ENCODE results near the gene TRIM62. TPM values are rescaled to one million over a fixed set of nuclear protein-coding genes. Genes with fewer than 3 reads are reported as not detected.
"Not testable (repeated sequence)": the region's sequence is repeated elsewhere in the genome, so short reads cannot be mapped to it uniquely, and the experiment has no call there.

Gene TRIM62
- total and polyA plus RNA-seq, 4 donors, result 0.60 to 1.3 (median 1.1) TPM

GRCh38 chr1:33126411-33127000 is 55.3 kb downstream of the TRIM62 start:
- peak; percentile 16 for DNase-seq (ENCODE audit: low spot score)
- no peaks in the 10 kb centered on the region for H3K9me3 ChIP-seq (ENCODE audit: control insufficient read depth in 4 of 4, low read length in 3 of 4)
- WGBS, result 28% methylated on average over 9 of the region's 9 CpGs
- peak overlapping the region; percentile 95 to 99 for H3K9ac ChIP-seq (ENCODE audit: low read depth in 1 of 2, low read length in 2 of 2)
- peaks cover 4 to 32% (median 14%) of the 10 kb centered on the region in 4 donors for H3K4me1 ChIP-seq (ENCODE audit: control insufficient read depth in 4 of 4, insufficient read depth in 4 of 4, low read length in 3 of 4)
- TF ChIP-seq EGR1 (IDR thresholded peaks at IDR 0.05; ENCODE audit: low read depth in 2 of 2), result no peak
- TF ChIP-seq GABPA (IDR thresholded peaks at IDR 0.05 in 1 of 2, conservative IDR thresholded peaks at IDR 0.05 in 1 of 2), result no peak
- no peak for TF ChIP-seq HNF4G (IDR thresholded peaks at IDR 0.05)
- no peak for TF ChIP-seq MAX (IDR thresholded peaks at IDR 0.05)
- no peak for TF ChIP-seq CTCF (IDR thresholded peaks at IDR 0.05; ENCODE audit: low read depth, low read length, missing input control)
- no peak for TF ChIP-seq JUND (IDR thresholded peaks at IDR 0.05)
- no peak for TF ChIP-seq ZBTB33 (IDR thresholded peaks at IDR 0.05)
- TF ChIP-seq FOXA1 (IDR thresholded peaks at IDR 0.05), result no peak
- no peak for TF ChIP-seq NR2F2 (IDR thresholded peaks at IDR 0.05)
- TF ChIP-seq TAF1 (conservative IDR thresholded peaks at IDR 0.05), result no peak
- TF ChIP-seq RXRA (IDR thresholded peaks at IDR 0.05), result no peak
- no peak for TF ChIP-seq HNF4A (conservative IDR thresholded peaks at IDR 0.05)
- no peak for TF ChIP-seq FOXA2 (IDR thresholded peaks at IDR 0.05)
- H3K27ac ChIP-seq (ENCODE audit: low read depth in 1 of 2, low read length in 2 of 2), result peak overlapping the region; percentile 90 to 92
- no peaks in the 10 kb centered on the region for H3K27me3 ChIP-seq (ENCODE audit: control insufficient read depth in 4 of 4, insufficient read depth in 4 of 4, low read length in 3 of 4)
- H3K4me3 ChIP-seq (ENCODE audit: low read depth in 1 of 3, low read length in 3 of 3), result peak overlapping the region; percentile 81 to 99 (median 94)
- no peaks in the 10 kb centered on the region for H3K36me3 ChIP-seq (ENCODE audit: control insufficient read depth in 4 of 4, insufficient read depth in 3 of 4, low read depth in 1 of 4, low read length in 3 of 4)

GRCh38 chr1:33124647-33125046 is 57.2 kb downstream of the TRIM62 start:
- WGBS, result 95% methylated on average over 4 of the region's 4 CpGs
- not testable (repeated sequence) for DNase-seq (ENCODE audit: low spot score); H3K27me3 ChIP-seq (ENCODE audit: control insufficient read depth in 4 of 4, insufficient read depth in 4 of 4, low read length in 3 of 4); H3K27ac ChIP-seq (ENCODE audit: low read depth in 1 of 2, low read length in 2 of 2); H3K9me3 ChIP-seq (ENCODE audit: control insufficient read depth in 4 of 4, low read length in 3 of 4); H3K36me3 ChIP-seq (ENCODE audit: control insufficient read depth in 4 of 4, insufficient read depth in 3 of 4, low read depth in 1 of 4, low read length in 3 of 4); H3K4me3 ChIP-seq (ENCODE audit: low read depth in 1 of 3, low read length in 3 of 3); H3K9ac ChIP-seq (ENCODE audit: low read depth in 1 of 2, low read length in 2 of 2)
- H3K4me1 ChIP-seq (ENCODE audit: control insufficient read depth in 4 of 4, insufficient read depth in 4 of 4, low read length in 3 of 4), result peaks cover 4 to 28% (median 14%) of the 10 kb centered on the region in 4 donors

GRCh38 chr1:33123266-33123665 is 58.6 kb downstream of the TRIM62 start:
- no peak overlapping the region for H3K4me3 ChIP-seq (ENCODE audit: low read depth in 1 of 3, low read length in 3 of 3)
- 79% methylated on average over 3 of the region's 3 CpGs for WGBS

More at GRCh38 chr1:33123266-33123665, 58.6 kb downstream of the TRIM62 start:
- no peaks in the 10 kb centered on the region for H3K36me3 ChIP-seq (ENCODE audit: control insufficient read depth in 4 of 4, insufficient read depth in 3 of 4, low read depth in 1 of 4, low read length in 3 of 4)
- H3K9me3 ChIP-seq (ENCODE audit: control insufficient read depth in 4 of 4, low read length in 3 of 4), result no peaks in the 10 kb centered on the region
- no peak overlapping the region for H3K9ac ChIP-seq (ENCODE audit: low read depth in 1 of 2, low read length in 2 of 2)
- H3K27me3 ChIP-seq (ENCODE audit: control insufficient read depth in 4 of 4, insufficient read depth in 4 of 4, low read length in 3 of 4), result no peaks in the 10 kb centered on the region
- DNase-seq (ENCODE audit: low spot score), result no peak
- no peak for TF ChIP-seq NR2F2 (IDR thresholded peaks at IDR 0.05)
- TF ChIP-seq YY1 (IDR thresholded peaks at IDR 0.05), result no peak
- no peak for TF ChIP-seq SP1 (IDR thresholded peaks at IDR 0.05)
- TF ChIP-seq EGR1 (IDR thresholded peaks at IDR 0.05; ENCODE audit: low read depth in 2 of 2), result no peak
- no peak for TF ChIP-seq MAX (IDR thresholded peaks at IDR 0.05)
- no peak for TF ChIP-seq HNF4A (conservative IDR thresholded peaks at IDR 0.05)
- H3K27ac ChIP-seq (ENCODE audit: low read depth in 1 of 2, low read length in 2 of 2), result no peak overlapping the region
- peaks cover 2 to 15% (median 10%) of the 10 kb centered on the region in 4 donors for H3K4me1 ChIP-seq (ENCODE audit: control insufficient read depth in 4 of 4, insufficient read depth in 4 of 4, low read length in 3 of 4)
